Left ventricle myocardium inferior (tissue), 1 donor: ENCODE results near the gene OST4. TPM values are rescaled to one million over a fixed set of nuclear protein-coding genes. Genes with fewer than 3 reads are reported as not detected.
A peak's percentile ranks its signal among the peaks of the same experiment; 100 is the strongest.

ENCODE experiments used
- DNase-seq: peaks from one replicate; pipeline ENCODE4 v3.0.0-alpha.2; 2020
- H3K27ac ChIP-seq: fragments of 200-600 bp; replicated peaks from 2 replicates; pipeline ENCODE4 v1.8.0; 2021
- H3K27me3 ChIP-seq: fragments of 200-600 bp; 2 replicates; pipeline ENCODE4 v1.8.0; 2021; ENCODE audit warnings: low read depth
- H3K36me3 ChIP-seq: fragments of 200-600 bp; 2 replicates; pipeline ENCODE4 v1.8.0; 2021
- H3K4me1 ChIP-seq: fragments of 200-600 bp; 2 replicates; pipeline ENCODE4 v1.8.0; 2021
- H3K4me3 ChIP-seq: fragments of 200-600 bp; 2 replicates; pipeline ENCODE4 v1.8.0; 2021; ENCODE audit warnings: mild to moderate bottlenecking, moderate library complexity
- H3K9me3 ChIP-seq: fragments of 200-600 bp; replicated peaks from 2 replicates; pipeline ENCODE4 v1.8.0; 2021
- intact Hi-C: fragments of 100-400 bp; cut with micrococcal nuclease; formaldehyde crosslinking; loops from one replicate; pipeline ENCODE4 v1.11.0; 2022
- total RNA-seq: library from RNA; stranded (reverse); fragmentation: NEBNext Ultra II Directional; extraction: Animal tissue kit (Norgen Biotek cat#: 25700); gene quantifications from one replicate; pipeline ENCODE4 v1.2.1, GENCODE V29; 2021
- TF ChIP-seq, protein P1 (sequence below): fragments of 200-600 bp; IDR thresholded peaks from 2 replicates; pipeline ENCODE4 v1.8.0; 2021; ENCODE audit warnings: antibody characterized with exemption, mild to moderate bottlenecking, borderline replicate concordance
- donor health status: DM: no; HTN: yes; CAD: no; lungs with severe emphysema.

The OST4 gene
- total RNA-seq, 1 donor from 2014 or later = 354 TPM

DNA sequence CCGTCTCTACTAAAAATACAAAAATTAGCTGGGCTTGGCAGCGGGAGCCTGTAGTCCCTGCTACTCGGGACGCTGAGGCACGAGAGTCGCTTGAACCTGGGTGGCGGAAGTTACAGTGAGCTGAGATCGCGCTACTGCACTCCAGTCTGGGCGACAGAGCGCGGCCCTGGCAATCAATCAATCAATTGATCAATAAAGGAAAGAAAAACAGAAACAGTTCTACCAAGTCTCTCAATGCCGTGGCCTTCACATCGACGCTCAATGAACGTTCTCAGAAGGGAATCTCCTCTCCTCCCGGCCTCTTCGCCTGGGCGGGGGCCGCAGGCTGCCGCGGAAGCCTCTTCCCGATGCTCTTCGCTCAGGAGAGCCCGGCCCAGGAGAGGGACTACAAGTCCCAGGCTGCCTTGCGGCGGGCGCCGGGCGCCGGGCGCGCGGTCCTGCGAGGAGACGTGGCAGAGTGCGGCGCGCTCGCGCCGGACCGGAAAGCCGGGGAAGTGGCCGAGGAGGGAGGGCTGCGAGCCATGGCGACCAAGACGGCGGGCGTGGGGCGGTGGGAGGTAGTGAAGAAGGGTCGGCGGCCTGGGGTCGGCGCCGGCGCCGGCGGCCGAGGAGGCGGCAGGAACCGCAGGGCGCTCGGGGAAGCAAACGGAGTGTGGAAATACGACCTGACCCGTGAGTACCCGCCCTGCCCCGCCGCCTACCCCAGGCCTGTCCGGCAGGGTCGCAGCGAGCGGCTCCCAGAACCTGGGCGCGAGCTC, 38.8 kb downstream of the OST4 start, which contains the start of gene TMEM214:
Gene TMEM214, plus strand, starts transcription at position 471 of the 758 bp plus-strand sequence. Its CDS starts 51 bp downstream, at position 522.
- H3K4me1 ChIP-seq = peaks cover 38% of the 10 kb centered on the region
- H3K36me3 ChIP-seq = peaks cover 42% of the 10 kb centered on the region
- no peaks in the 10 kb centered on the region for H3K27me3 ChIP-seq
- DNase-seq = peak; percentile 92
- peak within 1 kb of the TSS; percentile 79 for H3K4me3 ChIP-seq
- H3K9me3 ChIP-seq = no peaks in the 10 kb centered on the region
- TF ChIP-seq, protein P1, sequence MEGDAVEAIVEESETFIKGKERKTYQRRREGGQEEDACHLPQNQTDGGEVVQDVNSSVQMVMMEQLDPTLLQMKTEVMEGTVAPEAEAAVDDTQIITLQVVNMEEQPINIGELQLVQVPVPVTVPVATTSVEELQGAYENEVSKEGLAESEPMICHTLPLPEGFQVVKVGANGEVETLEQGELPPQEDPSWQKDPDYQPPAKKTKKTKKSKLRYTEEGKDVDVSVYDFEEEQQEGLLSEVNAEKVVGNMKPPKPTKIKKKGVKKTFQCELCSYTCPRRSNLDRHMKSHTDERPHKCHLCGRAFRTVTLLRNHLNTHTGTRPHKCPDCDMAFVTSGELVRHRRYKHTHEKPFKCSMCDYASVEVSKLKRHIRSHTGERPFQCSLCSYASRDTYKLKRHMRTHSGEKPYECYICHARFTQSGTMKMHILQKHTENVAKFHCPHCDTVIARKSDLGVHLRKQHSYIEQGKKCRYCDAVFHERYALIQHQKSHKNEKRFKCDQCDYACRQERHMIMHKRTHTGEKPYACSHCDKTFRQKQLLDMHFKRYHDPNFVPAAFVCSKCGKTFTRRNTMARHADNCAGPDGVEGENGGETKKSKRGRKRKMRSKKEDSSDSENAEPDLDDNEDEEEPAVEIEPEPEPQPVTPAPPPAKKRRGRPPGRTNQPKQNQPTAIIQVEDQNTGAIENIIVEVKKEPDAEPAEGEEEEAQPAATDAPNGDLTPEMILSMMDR = peak; percentile 30
- H3K27ac ChIP-seq = peak within 1 kb of the TSS; percentile 92
- intact Hi-C loops = no loop called here

DNA sequence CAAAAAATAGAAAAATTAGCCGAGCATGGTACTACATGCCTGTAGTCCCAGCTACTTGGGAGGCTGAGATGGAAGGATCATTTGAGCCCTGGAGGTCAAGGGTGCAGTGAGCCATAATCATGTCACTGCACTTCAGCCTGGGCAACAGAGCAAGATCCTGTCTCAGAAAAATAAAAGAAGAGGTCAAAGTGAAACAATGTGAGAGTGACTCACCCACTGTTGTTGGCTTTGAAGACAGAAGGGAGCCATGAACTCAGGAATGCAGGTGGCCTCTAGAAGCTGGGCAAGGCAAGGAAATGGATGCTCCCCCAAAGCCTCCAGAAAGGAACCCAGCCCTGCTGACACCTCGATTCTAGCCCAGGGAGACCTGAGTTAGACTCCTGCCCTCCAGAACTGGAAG, 42.4 kb downstream of the OST4 start:
- TF ChIP-seq, protein P1 = no peak
- Histone ChIP-seq H3K27me3 (no peaks in the 10 kb centered on the region), H3K4me3 (no peak overlapping the region), H3K27ac (no peak overlapping the region), H3K36me3 (peaks cover 48% of the 10 kb centered on the region), H3K9me3 (no peaks in the 10 kb centered on the region), H3K4me1 (peaks cover 22% of the 10 kb centered on the region)
- no peak for DNase-seq
- intact Hi-C loops = no loop called here

DNA sequence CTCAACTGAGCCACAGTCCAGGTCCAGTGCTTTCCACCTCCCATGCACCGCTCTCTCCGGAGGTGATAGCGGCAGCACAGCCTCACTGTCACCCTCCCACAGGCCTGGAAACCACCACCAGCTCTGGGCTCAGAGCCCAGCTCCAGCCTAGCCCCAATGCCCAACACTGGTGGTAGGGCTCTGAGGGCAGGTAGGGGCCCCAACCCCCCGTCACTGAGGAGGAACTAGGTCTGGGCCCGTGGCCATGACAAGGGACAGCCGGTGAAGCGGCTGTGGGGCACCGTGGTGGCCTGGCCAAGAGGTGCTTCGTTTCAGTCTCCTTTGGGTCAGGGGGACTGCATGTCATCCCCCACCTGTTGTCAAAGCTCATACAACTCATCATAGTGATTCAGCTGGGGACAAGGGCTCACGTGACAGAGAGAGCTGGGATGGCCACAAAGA, 44.2 kb downstream of the OST4 start:
- DNase-seq = no peak
- H3K4me3 ChIP-seq = no peak overlapping the region
- H3K4me1 ChIP-seq = peaks cover 5% of the 10 kb centered on the region
- TF ChIP-seq, protein P1 = no peak
- intact Hi-C loops = no loop called here
- H3K27me3 ChIP-seq = no peaks in the 10 kb centered on the region
- peaks cover 66% of the 10 kb centered on the region for H3K36me3 ChIP-seq
- no peaks in the 10 kb centered on the region for H3K9me3 ChIP-seq
- no peak overlapping the region for H3K27ac ChIP-seq

DNA sequence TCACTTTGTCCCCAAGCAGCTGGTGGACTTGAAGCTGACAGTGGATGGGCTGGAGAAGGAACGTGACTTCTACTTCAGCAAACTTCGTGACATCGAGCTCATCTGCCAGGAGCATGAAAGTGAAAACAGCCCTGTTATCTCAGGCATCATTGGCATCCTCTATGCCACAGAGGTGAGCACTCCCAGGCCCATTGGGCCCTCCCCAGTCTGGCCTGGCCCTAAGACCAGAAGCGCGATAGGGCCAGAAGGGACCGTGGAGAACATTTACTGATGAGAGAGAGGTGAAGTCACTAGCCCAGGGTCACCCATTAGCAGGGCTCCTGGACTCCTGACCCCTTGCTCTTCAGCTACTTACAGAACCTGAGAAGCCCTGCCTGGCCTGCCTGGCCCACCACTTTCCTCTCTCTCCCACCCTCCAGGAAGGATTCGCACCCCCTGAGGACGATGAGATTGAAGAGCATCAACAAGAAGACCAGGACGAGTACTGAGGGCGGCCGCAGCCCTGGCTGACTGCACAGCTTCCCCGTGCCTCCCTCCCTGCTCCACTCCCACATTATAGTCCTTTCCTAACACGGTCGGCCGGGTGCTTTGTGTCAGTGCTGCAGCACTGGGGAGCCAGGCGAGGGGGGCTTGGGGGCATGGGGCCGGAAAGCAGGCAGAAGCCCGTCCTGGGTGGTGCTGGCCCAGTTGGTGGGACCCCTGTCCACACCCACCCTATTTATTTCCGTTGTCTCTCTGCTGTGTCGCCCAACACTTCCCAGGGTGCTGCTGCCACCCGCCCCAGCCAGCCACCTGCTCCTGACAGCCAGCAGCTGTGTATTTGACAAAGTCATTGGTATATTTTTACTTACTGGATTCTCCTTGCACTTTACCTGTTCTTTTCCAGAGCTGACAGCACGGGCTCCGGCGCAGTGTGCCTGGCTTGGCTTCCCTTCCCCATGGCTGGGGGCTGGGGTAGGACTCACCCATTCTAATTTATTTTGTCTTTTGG, 45.3 kb downstream of the OST4 start:
- Histone ChIP-seq H3K4me3 (no peak overlapping the region), H3K27ac (no peak overlapping the region), H3K36me3 (peaks cover 68% of the 10 kb centered on the region), H3K27me3 (no peaks in the 10 kb centered on the region), H3K9me3 (no peaks in the 10 kb centered on the region), H3K4me1 (peaks cover 4% of the 10 kb centered on the region)
- intact Hi-C loops = no loop called here
- TF ChIP-seq, protein P1 = no peak
- DNase-seq = no peak

DNA sequence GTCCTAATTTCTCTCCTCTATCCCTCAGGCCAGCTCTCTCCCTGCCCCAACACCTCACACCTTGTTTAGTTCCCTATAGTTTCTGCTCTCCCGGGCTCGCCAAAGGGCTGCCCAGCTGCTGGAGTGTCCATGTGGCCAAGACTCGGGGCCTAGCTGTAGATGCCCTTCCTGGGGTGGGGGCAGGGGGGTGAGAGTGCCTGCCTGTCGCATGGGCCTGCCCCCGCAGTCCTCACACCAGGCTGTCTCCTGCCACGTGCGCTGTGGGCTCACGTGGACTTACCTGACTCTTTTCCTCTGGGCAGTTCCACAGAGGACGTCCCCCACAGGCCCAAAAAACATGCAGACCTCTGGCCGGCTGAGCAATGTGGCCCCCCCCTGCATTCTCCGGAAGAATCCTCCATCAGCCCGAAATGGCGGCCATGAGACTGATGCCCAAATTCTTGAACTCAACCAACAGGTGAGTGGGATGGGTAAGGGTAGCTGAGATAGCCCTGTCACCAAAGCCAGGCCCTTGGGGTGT, 46.1 kb downstream of the OST4 start:
- Histone ChIP-seq H3K4me1 (peaks cover 13% of the 10 kb centered on the region), H3K27me3 (no peaks in the 10 kb centered on the region), H3K9me3 (no peaks in the 10 kb centered on the region), H3K27ac (no peak overlapping the region), H3K4me3 (no peak overlapping the region), H3K36me3 (peaks cover 68% of the 10 kb centered on the region)
- intact Hi-C loops = no loop called here
- no peak for DNase-seq
- TF ChIP-seq, protein P1 = no peak
